Measurements from ENCODE around the gene KCNE2. TPM values are rescaled to one million over a fixed set of nuclear protein-coding genes. Genes with fewer than 3 reads are reported as not detected.

KCNE2 gene
- total and polyA plus RNA-seq, 4 donors = 0.57 TPM; not detected in 3

- TF ChIP-seq REST (IDR thresholded peaks at IDR 0.05) (no peak), MAX (IDR thresholded peaks at IDR 0.05) (no peak), EGR1 (IDR thresholded peaks at IDR 0.05; ENCODE audit: low read depth in 2 of 2) (no peak), GABPA (IDR thresholded peaks at IDR 0.05 in 1 of 2, conservative IDR thresholded peaks at IDR 0.05 in 1 of 2) (no peak), HNF4A (conservative IDR thresholded peaks at IDR 0.05) (no peak)
Measured at GRCh38 chr21:34365809-34366208, 2.0 kb downstream of the KCNE2 start (continued).

GRCh38 chr21:34367320-34367935, 3.6 kb downstream of the KCNE2 start:
- 64% methylated on average over 3 of the region's 3 CpGs for WGBS
- no peak for DNase-seq (ENCODE audit: low spot score)
- no peak overlapping the region for H3K4me3 ChIP-seq (ENCODE audit: low read depth in 1 of 3, low read length in 3 of 3)
- TF ChIP-seq GABPA (IDR thresholded peaks at IDR 0.05 in 1 of 2, conservative IDR thresholded peaks at IDR 0.05 in 1 of 2) (no peak), RAD21 (IDR thresholded peaks at IDR 0.05) (peak; percentile 72 to 78), HNF4A (conservative IDR thresholded peaks at IDR 0.05) (peak in 1 of 2 donors; percentile 32), ATF3 (IDR thresholded peaks at IDR 0.05) (no peak), CTCF (IDR thresholded peaks at IDR 0.05; ENCODE audit: low read depth, low read length, missing input control) (peak; percentile 63)
- no peak overlapping the region for H3K9ac ChIP-seq (ENCODE audit: low read depth in 1 of 2, low read length in 2 of 2)
- peaks cover 0 to 2% (median 0%) of the 10 kb centered on the region in 4 donors for H3K4me1 ChIP-seq (ENCODE audit: control insufficient read depth in 4 of 4, insufficient read depth in 4 of 4, low read length in 3 of 4)
- H3K9me3 ChIP-seq (ENCODE audit: control insufficient read depth in 4 of 4, low read length in 3 of 4) = no peaks in the 10 kb centered on the region
- no peaks in the 10 kb centered on the region for H3K27me3 ChIP-seq (ENCODE audit: control insufficient read depth in 4 of 4, insufficient read depth in 4 of 4, low read length in 3 of 4)
- no peak overlapping the region for H3K27ac ChIP-seq (ENCODE audit: low read depth in 1 of 2, low read length in 2 of 2)
- H3K36me3 ChIP-seq (ENCODE audit: control insufficient read depth in 4 of 4, insufficient read depth in 3 of 4, low read depth in 1 of 4, low read length in 3 of 4) = no peaks in the 10 kb centered on the region

GRCh38 chr21:34369741-34370140, 5.9 kb downstream of the KCNE2 start:
- Histone ChIP-seq H3K27ac (ENCODE audit: low read depth in 1 of 2, low read length in 2 of 2) (no peak overlapping the region), H3K27me3 (ENCODE audit: control insufficient read depth in 4 of 4, insufficient read depth in 4 of 4, low read length in 3 of 4) (no peaks in the 10 kb centered on the region), H3K36me3 (ENCODE audit: control insufficient read depth in 4 of 4, insufficient read depth in 3 of 4, low read depth in 1 of 4, low read length in 3 of 4) (no peaks in the 10 kb centered on the region), H3K4me1 (ENCODE audit: control insufficient read depth in 4 of 4, insufficient read depth in 4 of 4, low read length in 3 of 4) (peaks cover 0 to 2% (median 0%) of the 10 kb centered on the region in 4 donors), H3K4me3 (ENCODE audit: low read depth in 1 of 3, low read length in 3 of 3) (no peak overlapping the region), H3K9me3 (ENCODE audit: control insufficient read depth in 4 of 4, low read length in 3 of 4) (no peaks in the 10 kb centered on the region), H3K9ac (ENCODE audit: low read depth in 1 of 2, low read length in 2 of 2) (no peak overlapping the region)
- DNase-seq (ENCODE audit: low spot score) = no peak
- WGBS = 53% methylated on average over 1 of the region's 1 CpG
- TF ChIP-seq NR2F2 (IDR thresholded peaks at IDR 0.05) (no peak), FOXA1 (IDR thresholded peaks at IDR 0.05) (no peak)
